Measurements from ENCODE around the gene ZBTB39. TPM values are rescaled to one million over a fixed set of nuclear protein-coding genes. Genes with fewer than 3 reads are reported as not detected.

ZBTB39 gene
- total RNA-seq, 1 donor from 2014 or later: 21.1 TPM

DNA sequence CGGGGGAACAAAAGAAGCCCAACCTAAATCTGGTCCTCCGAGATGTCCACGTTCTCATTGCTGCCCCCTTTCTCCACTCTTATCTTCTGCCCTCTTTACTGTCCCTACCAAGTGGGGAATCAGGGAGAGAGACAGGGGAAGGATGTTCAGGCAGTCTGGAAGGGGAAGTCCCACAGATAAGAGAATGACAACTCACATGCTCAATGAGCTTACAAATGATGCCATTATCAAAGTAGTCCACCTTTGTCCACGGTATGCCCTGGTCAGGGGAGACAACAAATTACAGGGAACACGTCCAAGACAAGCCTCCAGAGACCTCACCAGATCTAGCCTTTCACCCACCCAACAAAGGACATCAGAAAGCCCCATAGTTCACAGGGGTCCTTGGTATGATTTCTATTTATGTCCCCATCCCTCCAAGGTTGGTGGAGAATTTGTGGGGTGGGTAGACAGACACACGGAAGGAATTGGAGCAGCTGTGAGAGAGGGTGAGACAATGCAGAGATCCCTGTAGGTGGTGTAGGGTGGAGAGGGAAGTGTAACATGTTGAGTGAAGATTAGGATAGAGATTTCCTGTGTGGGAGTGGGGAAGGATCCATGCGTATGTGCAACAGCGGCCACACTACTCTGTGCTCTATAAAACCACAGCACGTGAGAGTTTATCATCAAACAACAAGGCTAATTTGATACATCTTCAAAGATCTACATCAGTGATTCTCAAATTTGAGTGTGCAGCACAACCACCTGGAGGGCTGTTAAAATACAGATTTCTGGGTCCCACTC is 32.9 kb upstream of the ZBTB39 start:
- Histone ChIP-seq H4K20me1 (ENCODE audit: low read depth) (no peaks in the 10 kb centered on the region), H3K36me3 (no peaks in the 10 kb centered on the region), H3K79me2 (ENCODE audit: low read depth) (no peaks in the 10 kb centered on the region), H3K4me1 (peaks cover 4% of the 10 kb centered on the region), H3K27ac (no peak overlapping the region), H3K9ac (no peak overlapping the region), H3F3A (ENCODE audit: low read depth) (peaks cover 3% of the 10 kb centered on the region), H3K27me3 (no peaks in the 10 kb centered on the region), H3K9me3 (ENCODE audit: low read depth) (no peaks in the 10 kb centered on the region), H2AFZ (replicated peaks) (no peak overlapping the region), H3K4me2 (no peak overlapping the region), H3K4me3 (no peak overlapping the region)
- Mint-ChIP-seq H3K9me3 (peaks cover 2% of the 10 kb centered on the region), H3K36me3 (no peaks in the 10 kb centered on the region), H3K4me1 (no peaks in the 10 kb centered on the region), H3K27me3 (ENCODE audit: insufficient read depth, low read depth) (peaks cover 15% of the 10 kb centered on the region), H3K4me3 (no peak overlapping the region), H3K27ac (no peak overlapping the region)
- TF ChIP-seq EZH2phosphoT487 (IDR thresholded peaks at IDR 0.05): no peak
- TF ChIP-seq, protein P1, sequence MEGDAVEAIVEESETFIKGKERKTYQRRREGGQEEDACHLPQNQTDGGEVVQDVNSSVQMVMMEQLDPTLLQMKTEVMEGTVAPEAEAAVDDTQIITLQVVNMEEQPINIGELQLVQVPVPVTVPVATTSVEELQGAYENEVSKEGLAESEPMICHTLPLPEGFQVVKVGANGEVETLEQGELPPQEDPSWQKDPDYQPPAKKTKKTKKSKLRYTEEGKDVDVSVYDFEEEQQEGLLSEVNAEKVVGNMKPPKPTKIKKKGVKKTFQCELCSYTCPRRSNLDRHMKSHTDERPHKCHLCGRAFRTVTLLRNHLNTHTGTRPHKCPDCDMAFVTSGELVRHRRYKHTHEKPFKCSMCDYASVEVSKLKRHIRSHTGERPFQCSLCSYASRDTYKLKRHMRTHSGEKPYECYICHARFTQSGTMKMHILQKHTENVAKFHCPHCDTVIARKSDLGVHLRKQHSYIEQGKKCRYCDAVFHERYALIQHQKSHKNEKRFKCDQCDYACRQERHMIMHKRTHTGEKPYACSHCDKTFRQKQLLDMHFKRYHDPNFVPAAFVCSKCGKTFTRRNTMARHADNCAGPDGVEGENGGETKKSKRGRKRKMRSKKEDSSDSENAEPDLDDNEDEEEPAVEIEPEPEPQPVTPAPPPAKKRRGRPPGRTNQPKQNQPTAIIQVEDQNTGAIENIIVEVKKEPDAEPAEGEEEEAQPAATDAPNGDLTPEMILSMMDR (IDR thresholded peaks at IDR 0.05): no peak
- no peak for TF ChIP-seq EZH2 (IDR thresholded peaks at IDR 0.05)
- DNase-seq (ENCODE audit: low spot score): no peak

DNA sequence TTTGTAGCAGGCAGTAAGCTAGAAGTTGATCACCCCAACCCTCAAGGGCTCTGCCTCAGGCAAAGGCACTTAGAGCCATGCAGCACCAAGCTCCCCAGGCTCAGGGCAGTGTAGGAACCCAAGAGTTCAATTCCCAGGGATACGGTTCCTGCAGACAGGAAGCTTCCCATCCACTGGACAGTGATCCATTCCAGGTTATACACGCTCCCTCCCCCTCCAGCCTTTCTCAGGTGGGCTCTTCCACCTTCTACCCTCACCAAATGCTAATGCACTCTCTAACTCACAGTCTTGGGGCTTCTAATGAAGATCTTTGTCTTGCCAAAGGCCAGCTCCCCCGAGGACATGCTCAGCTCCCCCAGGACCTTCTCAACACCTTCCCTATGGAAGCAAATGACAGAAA is 30.9 kb upstream of the ZBTB39 start:
- Mint-ChIP-seq H3K27me3 (ENCODE audit: insufficient read depth, low read depth) (peaks cover 10% of the 10 kb centered on the region), H3K4me1 (no peaks in the 10 kb centered on the region), H3K36me3 (no peaks in the 10 kb centered on the region), H3K9me3 (peaks cover 2% of the 10 kb centered on the region), H3K27ac (no peak overlapping the region), H3K4me3 (no peak overlapping the region)
- Histone ChIP-seq H3K4me3 (no peak overlapping the region), H3K27ac (no peak overlapping the region), H3K4me2 (no peak overlapping the region), H3K9ac (no peak overlapping the region), H3K27me3 (no peaks in the 10 kb centered on the region), H3K4me1 (peaks cover 4% of the 10 kb centered on the region), H2AFZ (replicated peaks) (no peak overlapping the region), H3K9me3 (ENCODE audit: low read depth) (no peaks in the 10 kb centered on the region), H4K20me1 (ENCODE audit: low read depth) (no peaks in the 10 kb centered on the region), H3K36me3 (no peaks in the 10 kb centered on the region), H3F3A (ENCODE audit: low read depth) (peaks cover 3% of the 10 kb centered on the region), H3K79me2 (ENCODE audit: low read depth) (no peaks in the 10 kb centered on the region)
- DNase-seq (ENCODE audit: low spot score): no peak
- TF ChIP-seq, protein P1 (IDR thresholded peaks at IDR 0.05): no peak
- TF ChIP-seq EZH2phosphoT487 (IDR thresholded peaks at IDR 0.05): no peak
- no peak for TF ChIP-seq EZH2 (IDR thresholded peaks at IDR 0.05)

DNA sequence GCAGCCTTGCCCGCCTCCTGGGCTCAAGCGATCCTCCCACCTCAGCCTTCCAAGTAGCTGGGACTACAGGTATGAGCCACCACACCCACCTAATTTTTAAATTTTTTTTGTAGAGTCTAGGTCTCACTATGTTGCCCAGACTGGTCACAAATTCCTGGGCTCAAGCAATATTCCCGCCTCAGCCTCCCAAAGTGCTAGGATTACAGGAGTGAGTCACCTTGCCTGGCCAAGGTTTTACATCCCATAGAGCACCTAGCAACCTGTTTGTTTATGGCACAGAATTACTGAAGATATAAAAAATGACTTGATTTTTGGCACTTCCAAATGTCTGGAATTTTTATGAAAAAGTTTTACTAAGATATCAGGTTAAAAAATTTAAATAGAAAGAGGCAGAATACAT is 27.1 kb upstream of the ZBTB39 start:
- H3K27me3 Mint-ChIP-seq (ENCODE audit: insufficient read depth, low read depth): peaks cover 7% of the 10 kb centered on the region

More for the DNA sequence above, 27.1 kb upstream of the ZBTB39 start:
- H3K27ac Mint-ChIP-seq: no peak overlapping the region
- no peaks in the 10 kb centered on the region for H3K36me3 Mint-ChIP-seq
- H3K9me3 Mint-ChIP-seq: no peaks in the 10 kb centered on the region
- H3K4me3 ChIP-seq: no peak overlapping the region
- H3K27ac ChIP-seq: no peak overlapping the region
- no peak overlapping the region for H3K4me3 Mint-ChIP-seq
- peaks cover 7% of the 10 kb centered on the region for H3K4me1 ChIP-seq
- no peak for TF ChIP-seq EZH2 (IDR thresholded peaks at IDR 0.05)
- TF ChIP-seq EZH2phosphoT487 (IDR thresholded peaks at IDR 0.05): no peak
- TF ChIP-seq, protein P1 (IDR thresholded peaks at IDR 0.05): no peak
- no peaks in the 10 kb centered on the region for H3K9me3 ChIP-seq (ENCODE audit: low read depth)
- H3F3A ChIP-seq (ENCODE audit: low read depth): peaks cover 7% of the 10 kb centered on the region
- no peak overlapping the region for H2AFZ ChIP-seq (replicated peaks)
- H3K4me2 ChIP-seq: no peak overlapping the region
- H3K4me1 Mint-ChIP-seq: peaks cover 2% of the 10 kb centered on the region
- H3K36me3 ChIP-seq: no peaks in the 10 kb centered on the region
- no peak overlapping the region for H3K9ac ChIP-seq
- no peak for DNase-seq (ENCODE audit: low spot score)
- no peaks in the 10 kb centered on the region for H3K27me3 ChIP-seq
- no peaks in the 10 kb centered on the region for H4K20me1 ChIP-seq (ENCODE audit: low read depth)
- no peaks in the 10 kb centered on the region for H3K79me2 ChIP-seq (ENCODE audit: low read depth)
